ENCODE data around the gene SLC13A5. TPM values are rescaled to one million over a fixed set of nuclear protein-coding genes. Genes with fewer than 3 reads are reported as not detected.

SLC13A5 gene
- total and polyA plus RNA-seq, 4 donors: 88.4 to 399 (median 244) TPM

- TF ChIP-seq ATF3 (IDR thresholded peaks at IDR 0.05): no peak
Observed at GRCh38 chr17:6708357-6708961, 4.7 kb downstream of the SLC13A5 start (continued).

- Histone ChIP-seq H3K4me1 (ENCODE audit: control insufficient read depth in 4 of 4, insufficient read depth in 4 of 4, low read length in 3 of 4) (peaks cover 16 to 81% (median 63%) of the 10 kb centered on the region in 4 donors), H3K4me3 (ENCODE audit: low read depth in 1 of 3, low read length in 3 of 3) (no peak overlapping the region), H3K9me3 (ENCODE audit: control insufficient read depth in 4 of 4, low read length in 3 of 4) (no peaks in the 10 kb centered on the region), H3K9ac (ENCODE audit: low read depth in 1 of 2, low read length in 2 of 2) (peak overlapping the region in 1 of 2 donors; percentile 77), H3K36me3 (ENCODE audit: control insufficient read depth in 4 of 4, insufficient read depth in 3 of 4, low read depth in 1 of 4, low read length in 3 of 4) (peaks cover 0 to 14% (median 5%) of the 10 kb centered on the region in 4 donors), H3K27ac (ENCODE audit: low read depth in 1 of 2, low read length in 2 of 2) (peak overlapping the region; percentile 79 to 97), H3K27me3 (ENCODE audit: control insufficient read depth in 4 of 4, insufficient read depth in 4 of 4, low read length in 3 of 4) (no peaks in the 10 kb centered on the region)
- no peak for DNase-seq (ENCODE audit: low spot score)
- no peak for TF ChIP-seq FOXA2 (IDR thresholded peaks at IDR 0.05)
- TF ChIP-seq, protein P1, sequence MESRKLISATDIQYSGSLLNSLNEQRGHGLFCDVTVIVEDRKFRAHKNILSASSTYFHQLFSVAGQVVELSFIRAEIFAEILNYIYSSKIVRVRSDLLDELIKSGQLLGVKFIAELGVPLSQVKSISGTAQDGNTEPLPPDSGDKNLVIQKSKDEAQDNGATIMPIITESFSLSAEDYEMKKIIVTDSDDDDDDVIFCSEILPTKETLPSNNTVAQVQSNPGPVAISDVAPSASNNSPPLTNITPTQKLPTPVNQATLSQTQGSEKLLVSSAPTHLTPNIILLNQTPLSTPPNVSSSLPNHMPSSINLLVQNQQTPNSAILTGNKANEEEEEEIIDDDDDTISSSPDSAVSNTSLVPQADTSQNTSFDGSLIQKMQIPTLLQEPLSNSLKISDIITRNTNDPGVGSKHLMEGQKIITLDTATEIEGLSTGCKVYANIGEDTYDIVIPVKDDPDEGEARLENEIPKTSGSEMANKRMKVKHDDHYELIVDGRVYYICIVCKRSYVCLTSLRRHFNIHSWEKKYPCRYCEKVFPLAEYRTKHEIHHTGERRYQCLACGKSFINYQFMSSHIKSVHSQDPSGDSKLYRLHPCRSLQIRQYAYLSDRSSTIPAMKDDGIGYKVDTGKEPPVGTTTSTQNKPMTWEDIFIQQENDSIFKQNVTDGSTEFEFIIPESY (IDR thresholded peaks at IDR 0.05): no peak
- peak; percentile 5 for TF ChIP-seq FOXA1 (IDR thresholded peaks at IDR 0.05)
- no peak for TF ChIP-seq RXRA (IDR thresholded peaks at IDR 0.05)
- 66% methylated on average over 8 of the region's 8 CpGs for WGBS
Observed at GRCh38 chr17:6706996-6707395, 6.2 kb downstream of the SLC13A5 start.

- TF ChIP-seq FOXA1 (IDR thresholded peaks at IDR 0.05) (peak; percentile 11), YY1 (IDR thresholded peaks at IDR 0.05) (peak; percentile 53), EGR1 (IDR thresholded peaks at IDR 0.05; ENCODE audit: low read depth in 2 of 2) (no peak), TAF1 (conservative IDR thresholded peaks at IDR 0.05) (no peak), HNF4A (conservative IDR thresholded peaks at IDR 0.05) (peak in 1 of 2 donors; percentile 68), HNF4G (IDR thresholded peaks at IDR 0.05) (no peak), GABPA (IDR thresholded peaks at IDR 0.05 in 1 of 2, conservative IDR thresholded peaks at IDR 0.05 in 1 of 2) (no peak), RXRA (IDR thresholded peaks at IDR 0.05) (peak in 1 of 2 donors; percentile 80), SP1 (IDR thresholded peaks at IDR 0.05) (peak; percentile 56), NR2F2 (IDR thresholded peaks at IDR 0.05) (no peak), CTCF (IDR thresholded peaks at IDR 0.05; ENCODE audit: low read depth, low read length, missing input control) (no peak), JUND (IDR thresholded peaks at IDR 0.05) (no peak), ATF3 (IDR thresholded peaks at IDR 0.05) (no peak), FOXA2 (IDR thresholded peaks at IDR 0.05) (peak; percentile 20), RAD21 (IDR thresholded peaks at IDR 0.05) (no peak)
- TF ChIP-seq, protein P2, sequence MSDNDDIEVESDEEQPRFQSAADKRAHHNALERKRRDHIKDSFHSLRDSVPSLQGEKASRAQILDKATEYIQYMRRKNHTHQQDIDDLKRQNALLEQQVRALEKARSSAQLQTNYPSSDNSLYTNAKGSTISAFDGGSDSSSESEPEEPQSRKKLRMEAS (IDR thresholded peaks at IDR 0.05): peak; percentile 72
- TF ChIP-seq, protein P1 (IDR thresholded peaks at IDR 0.05): no peak
- TF ChIP-seq, protein P3, sequence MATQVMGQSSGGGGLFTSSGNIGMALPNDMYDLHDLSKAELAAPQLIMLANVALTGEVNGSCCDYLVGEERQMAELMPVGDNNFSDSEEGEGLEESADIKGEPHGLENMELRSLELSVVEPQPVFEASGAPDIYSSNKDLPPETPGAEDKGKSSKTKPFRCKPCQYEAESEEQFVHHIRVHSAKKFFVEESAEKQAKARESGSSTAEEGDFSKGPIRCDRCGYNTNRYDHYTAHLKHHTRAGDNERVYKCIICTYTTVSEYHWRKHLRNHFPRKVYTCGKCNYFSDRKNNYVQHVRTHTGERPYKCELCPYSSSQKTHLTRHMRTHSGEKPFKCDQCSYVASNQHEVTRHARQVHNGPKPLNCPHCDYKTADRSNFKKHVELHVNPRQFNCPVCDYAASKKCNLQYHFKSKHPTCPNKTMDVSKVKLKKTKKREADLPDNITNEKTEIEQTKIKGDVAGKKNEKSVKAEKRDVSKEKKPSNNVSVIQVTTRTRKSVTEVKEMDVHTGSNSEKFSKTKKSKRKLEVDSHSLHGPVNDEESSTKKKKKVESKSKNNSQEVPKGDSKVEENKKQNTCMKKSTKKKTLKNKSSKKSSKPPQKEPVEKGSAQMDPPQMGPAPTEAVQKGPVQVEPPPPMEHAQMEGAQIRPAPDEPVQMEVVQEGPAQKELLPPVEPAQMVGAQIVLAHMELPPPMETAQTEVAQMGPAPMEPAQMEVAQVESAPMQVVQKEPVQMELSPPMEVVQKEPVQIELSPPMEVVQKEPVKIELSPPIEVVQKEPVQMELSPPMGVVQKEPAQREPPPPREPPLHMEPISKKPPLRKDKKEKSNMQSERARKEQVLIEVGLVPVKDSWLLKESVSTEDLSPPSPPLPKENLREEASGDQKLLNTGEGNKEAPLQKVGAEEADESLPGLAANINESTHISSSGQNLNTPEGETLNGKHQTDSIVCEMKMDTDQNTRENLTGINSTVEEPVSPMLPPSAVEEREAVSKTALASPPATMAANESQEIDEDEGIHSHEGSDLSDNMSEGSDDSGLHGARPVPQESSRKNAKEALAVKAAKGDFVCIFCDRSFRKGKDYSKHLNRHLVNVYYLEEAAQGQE (IDR thresholded peaks at IDR 0.05): peak; percentile 22
- WGBS: 42% methylated on average over 14 of the region's 14 CpGs
- Histone ChIP-seq H3K27me3 (ENCODE audit: control insufficient read depth in 4 of 4, insufficient read depth in 4 of 4, low read length in 3 of 4) (no peaks in the 10 kb centered on the region), H3K36me3 (ENCODE audit: control insufficient read depth in 4 of 4, insufficient read depth in 3 of 4, low read depth in 1 of 4, low read length in 3 of 4) (peaks cover 0 to 14% (median 5%) of the 10 kb centered on the region in 4 donors), H3K9me3 (ENCODE audit: control insufficient read depth in 4 of 4, low read length in 3 of 4) (no peaks in the 10 kb centered on the region), H3K9ac (ENCODE audit: low read depth in 1 of 2, low read length in 2 of 2) (peak overlapping the region in 1 of 2 donors; percentile 39), H3K27ac (ENCODE audit: low read depth in 1 of 2, low read length in 2 of 2) (peak overlapping the region; percentile 79 to 97), H3K4me1 (ENCODE audit: control insufficient read depth in 4 of 4, insufficient read depth in 4 of 4, low read length in 3 of 4) (peaks cover 21 to 85% (median 68%) of the 10 kb centered on the region in 4 donors), H3K4me3 (ENCODE audit: low read depth in 1 of 3, low read length in 3 of 3) (no peak overlapping the region)
- no peak for DNase-seq (ENCODE audit: low spot score)
Observed at GRCh38 chr17:6706499-6706898, 6.7 kb downstream of the SLC13A5 start.

Measured in liver (tissue), 9 donors.